C4-2B (cell line): ENCODE measurements around the gene LRR1.

Source experiments
- H3K27ac ChIP-seq: fragments of 450-650 bp; 2 replicates; pipeline ENCODE4 v1.5.1; 2017
- CTCF ChIP-seq: fragments of 450-650 bp; conservative IDR thresholded peaks from 2 replicates; pipeline ENCODE4 v1.5.1; 2017; ENCODE audit warnings: mild to moderate bottlenecking
- ZFX ChIP-seq: fragments of 450-650 bp; IDR thresholded peaks from 2 replicates; pipeline ENCODE4 v1.6.1; 2017

LRR1 gene

DNA sequence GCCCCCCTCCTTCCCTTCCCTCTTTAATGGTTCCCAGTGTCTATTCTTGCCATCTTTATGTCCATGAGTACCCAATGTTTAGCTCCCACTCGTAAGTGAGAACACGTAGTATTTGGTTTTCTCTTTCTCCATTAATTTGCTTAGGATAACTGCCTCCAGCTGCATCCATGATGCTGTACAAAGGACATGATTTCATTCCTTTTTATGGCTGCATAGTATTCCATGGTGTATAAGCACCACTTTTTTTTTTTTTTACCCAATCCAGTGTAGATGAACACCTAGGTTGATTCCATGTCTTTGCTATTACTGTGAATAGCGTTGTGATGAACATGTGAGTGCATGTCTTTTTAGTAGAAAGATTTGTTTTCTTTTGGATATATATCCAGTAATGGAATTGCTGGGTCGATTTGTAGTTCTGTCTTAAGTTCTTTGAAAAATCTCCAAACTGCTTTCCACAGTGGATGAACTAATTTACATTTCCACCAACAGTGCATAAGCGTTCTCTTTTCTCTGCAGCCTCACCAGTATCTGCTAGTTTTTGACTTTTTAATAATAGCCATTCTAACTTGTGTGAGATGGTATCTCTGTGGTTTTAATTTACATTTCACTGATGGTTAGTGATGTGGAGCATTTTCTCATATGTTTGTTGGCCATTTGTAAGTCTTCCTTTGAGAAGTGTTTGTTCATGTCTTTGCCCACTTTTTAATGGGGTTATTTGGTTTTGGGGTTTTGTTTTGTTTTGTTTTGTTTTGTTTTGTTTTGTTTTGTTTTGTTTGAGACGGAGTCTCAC, 38.6 kb upstream of the LRR1 start:
- TF ChIP-seq ZFX (no peak), CTCF (no peak)
- H3K27ac ChIP-seq = no peak overlapping the region

GRCh38 chr14:49566714-49567113, 32.0 kb upstream of the LRR1 start:
- H3K27ac ChIP-seq = no peak overlapping the region

DNA sequence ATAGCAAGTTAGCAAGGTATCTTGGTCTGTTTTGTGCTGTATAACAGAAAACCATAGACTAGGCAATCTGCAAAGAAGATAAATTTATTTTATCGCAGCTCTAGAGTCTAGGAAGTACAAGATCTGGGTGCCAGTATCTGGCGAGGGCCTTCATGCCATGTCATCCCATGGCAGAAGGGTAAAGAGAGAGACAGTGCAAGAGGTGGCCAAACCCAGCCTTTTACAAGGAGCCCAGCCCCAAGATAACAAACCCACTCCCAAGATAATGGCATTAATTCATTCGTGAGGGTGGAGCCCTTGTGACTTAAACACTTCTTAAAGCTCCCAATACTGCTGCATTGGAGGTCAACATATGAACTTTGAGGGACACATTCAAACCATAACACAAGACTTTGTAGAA, 29.5 kb upstream of the LRR1 start:
- no peak for TF ChIP-seq ZFX
- TF ChIP-seq CTCF = no peak
- no peak overlapping the region for H3K27ac ChIP-seq

More at GRCh38 chr14:49566714-49567113, 32.0 kb upstream of the LRR1 start:
- TF ChIP-seq ZFX (no peak), CTCF (no peak)

- H3K27ac ChIP-seq = no peak overlapping the region
- TF ChIP-seq ZFX (no peak), CTCF (no peak)
Observed at GRCh38 chr14:49574038-49574437, 24.7 kb upstream of the LRR1 start.

GRCh38 chr14:49578141-49578540, 20.6 kb upstream of the LRR1 start:
- no peak overlapping the region for H3K27ac ChIP-seq
- TF ChIP-seq ZFX (no peak), CTCF (no peak)

DNA sequence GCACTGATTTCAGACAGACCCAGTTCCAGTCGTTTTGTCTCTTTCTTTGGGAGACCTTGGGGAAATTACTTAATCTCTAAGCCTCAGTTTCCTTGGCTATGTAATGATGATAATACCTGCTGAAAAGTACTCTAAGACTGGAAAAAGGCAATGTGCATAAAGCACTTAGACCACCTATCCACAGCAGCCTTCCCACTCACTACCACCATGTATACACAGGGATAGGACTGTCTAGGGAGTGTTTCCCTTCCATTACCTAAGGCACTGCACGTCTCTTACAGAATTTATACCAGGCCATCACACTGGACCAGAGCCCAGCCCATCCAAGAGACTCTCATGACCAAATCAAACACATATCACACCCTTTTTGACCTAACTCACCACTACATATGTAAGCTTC, 18.9 kb upstream of the LRR1 start:
- TF ChIP-seq ZFX (no peak), CTCF (no peak)
- H3K27ac ChIP-seq = no peak overlapping the region

- no peak overlapping the region for H3K27ac ChIP-seq
- no peak for TF ChIP-seq CTCF
- TF ChIP-seq ZFX = no peak
Observed at GRCh38 chr14:49581209-49582112, 17.3 kb upstream of the LRR1 start.
